Measurements from ENCODE around the gene TMEM43.

The TMEM43 gene

DNA sequence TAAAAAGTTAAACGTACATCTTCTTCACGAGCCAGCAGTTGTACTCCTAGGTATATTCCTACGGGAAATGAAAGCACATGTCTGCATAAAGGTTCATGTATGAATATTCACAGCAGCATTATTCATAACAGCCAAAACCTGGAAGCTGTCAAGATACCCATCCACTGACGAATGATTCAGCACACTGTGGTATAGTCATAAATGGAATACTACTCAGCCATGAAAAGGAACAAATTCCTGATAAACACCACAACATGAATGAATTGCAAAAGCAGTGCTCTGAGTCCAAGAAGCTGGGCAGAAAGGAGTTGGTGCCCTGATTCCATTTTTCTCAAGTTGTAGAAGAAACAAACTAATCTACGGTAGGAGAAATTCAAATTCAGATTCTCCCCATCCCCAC, 3.9 kb downstream of the TMEM43 start:
- Histone ChIP-seq H3K79me2 (ENCODE audit: insufficient read depth, low read length) (peaks cover 50% of the 10 kb centered on the region), H3K4me2 (ENCODE audit: insufficient read depth, low read length) (no peak overlapping the region), H3K27ac (ENCODE audit: low read length) (no peak overlapping the region), H3K9me3 (ENCODE audit: insufficient read depth, low read length, severe bottlenecking) (no peaks in the 10 kb centered on the region), H3K4me1 (ENCODE audit: insufficient read depth, low read length) (peaks cover 22% of the 10 kb centered on the region), H3K9ac (ENCODE audit: low read depth, low read length) (no peak overlapping the region), H2AFZ (ENCODE audit: low read depth, low read length) (no peak overlapping the region), H3K27me3 (ENCODE audit: insufficient read depth, low read length, poor library complexity) (no peaks in the 10 kb centered on the region), H3K4me3 (ENCODE audit: low read depth in 1 of 2, low read length in 2 of 2) (no peak overlapping the region), H4K20me1 (ENCODE audit: insufficient read depth, low read length) (peaks cover 42% of the 10 kb centered on the region), H3K36me3 (ENCODE audit: insufficient read depth, low read length) (peaks cover 63% of the 10 kb centered on the region)
- DNase-seq (no peak), ATAC-seq (ENCODE audit: insufficient read depth, low read depth) (no peak)
- TF ChIP-seq CTCF (IDR thresholded peaks at IDR 0.05; ENCODE audit: borderline replicate concordance, extremely low read depth, low read length, poor library complexity, severe bottlenecking) (no peak), EZH2 (IDR thresholded peaks at IDR 0.05; ENCODE audit: borderline replicate concordance, low read depth, low read length, severe bottlenecking) (no peak)

GRCh38 chr3:14129296-14129695, 4.4 kb downstream of the TMEM43 start:
- Histone ChIP-seq H3K9me3 (ENCODE audit: insufficient read depth, low read length, severe bottlenecking) (no peaks in the 10 kb centered on the region), H3K4me2 (ENCODE audit: insufficient read depth, low read length) (no peak overlapping the region), H3K79me2 (ENCODE audit: insufficient read depth, low read length) (peaks cover 44% of the 10 kb centered on the region), H3K4me3 (ENCODE audit: low read depth in 1 of 2, low read length in 2 of 2) (no peak overlapping the region), H3K27ac (ENCODE audit: low read length) (no peak overlapping the region), H2AFZ (ENCODE audit: low read depth, low read length) (no peak overlapping the region), H3K9ac (ENCODE audit: low read depth, low read length) (no peak overlapping the region), H3K4me1 (ENCODE audit: insufficient read depth, low read length) (peaks cover 20% of the 10 kb centered on the region), H3K36me3 (ENCODE audit: insufficient read depth, low read length) (peaks cover 69% of the 10 kb centered on the region), H4K20me1 (ENCODE audit: insufficient read depth, low read length) (peaks cover 42% of the 10 kb centered on the region), H3K27me3 (ENCODE audit: insufficient read depth, low read length, poor library complexity) (no peaks in the 10 kb centered on the region)
- ATAC-seq (ENCODE audit: insufficient read depth, low read depth): no peak
- DNase-seq: no peak
- no peak for TF ChIP-seq EZH2 (IDR thresholded peaks at IDR 0.05; ENCODE audit: borderline replicate concordance, low read depth, low read length, severe bottlenecking)
- no peak for TF ChIP-seq CTCF (IDR thresholded peaks at IDR 0.05; ENCODE audit: borderline replicate concordance, extremely low read depth, low read length, poor library complexity, severe bottlenecking)

DNA sequence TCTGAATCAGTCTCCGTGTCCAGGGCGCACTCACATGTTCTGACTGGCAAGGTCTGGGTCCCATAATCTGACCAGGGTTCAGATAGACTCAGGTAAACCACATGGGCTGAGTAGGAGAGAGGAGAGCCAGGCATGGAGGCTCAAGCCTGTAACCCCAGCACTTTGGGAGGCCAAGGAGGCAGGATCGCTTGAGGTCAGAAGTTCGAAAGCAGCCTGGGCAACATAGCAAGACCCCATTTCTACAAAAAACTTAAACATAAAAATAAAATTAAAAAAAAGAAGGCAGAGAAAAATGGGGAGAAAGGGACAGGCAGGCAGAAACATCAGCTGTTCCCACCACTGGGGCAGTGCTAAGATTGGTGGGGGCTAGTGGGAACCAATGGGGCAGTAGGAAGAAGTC, 5.4 kb downstream of the TMEM43 start:
- TF ChIP-seq CTCF (IDR thresholded peaks at IDR 0.05; ENCODE audit: borderline replicate concordance, extremely low read depth, low read length, poor library complexity, severe bottlenecking): no peak
- TF ChIP-seq EZH2 (IDR thresholded peaks at IDR 0.05; ENCODE audit: borderline replicate concordance, low read depth, low read length, severe bottlenecking): no peak
- Histone ChIP-seq H2AFZ (ENCODE audit: low read depth, low read length) (no peak overlapping the region), H3K4me2 (ENCODE audit: insufficient read depth, low read length) (no peak overlapping the region), H3K4me3 (ENCODE audit: low read depth in 1 of 2, low read length in 2 of 2) (no peak overlapping the region), H3K9me3 (ENCODE audit: insufficient read depth, low read length, severe bottlenecking) (no peaks in the 10 kb centered on the region), H3K27ac (ENCODE audit: low read length) (no peak overlapping the region), H3K4me1 (ENCODE audit: insufficient read depth, low read length) (peaks cover 20% of the 10 kb centered on the region), H3K79me2 (ENCODE audit: insufficient read depth, low read length) (peaks cover 38% of the 10 kb centered on the region), H3K36me3 (ENCODE audit: insufficient read depth, low read length) (peaks cover 78% of the 10 kb centered on the region), H3K9ac (ENCODE audit: low read depth, low read length) (no peak overlapping the region), H3K27me3 (ENCODE audit: insufficient read depth, low read length, poor library complexity) (no peaks in the 10 kb centered on the region), H4K20me1 (ENCODE audit: insufficient read depth, low read length) (peaks cover 42% of the 10 kb centered on the region)
- ATAC-seq (ENCODE audit: insufficient read depth, low read depth) (no peak), DNase-seq (no peak)

GRCh38 chr3:14130707-14131106, 5.9 kb downstream of the TMEM43 start:
- Histone ChIP-seq H3K27me3 (ENCODE audit: insufficient read depth, low read length, poor library complexity) (no peaks in the 10 kb centered on the region), H3K79me2 (ENCODE audit: insufficient read depth, low read length) (peaks cover 34% of the 10 kb centered on the region), H3K4me1 (ENCODE audit: insufficient read depth, low read length) (peaks cover 17% of the 10 kb centered on the region), H3K27ac (ENCODE audit: low read length) (no peak overlapping the region), H2AFZ (ENCODE audit: low read depth, low read length) (no peak overlapping the region), H4K20me1 (ENCODE audit: insufficient read depth, low read length) (peaks cover 38% of the 10 kb centered on the region), H3K9me3 (ENCODE audit: insufficient read depth, low read length, severe bottlenecking) (no peaks in the 10 kb centered on the region), H3K4me2 (ENCODE audit: insufficient read depth, low read length) (no peak overlapping the region), H3K4me3 (ENCODE audit: low read depth in 1 of 2, low read length in 2 of 2) (no peak overlapping the region), H3K36me3 (ENCODE audit: insufficient read depth, low read length) (peaks cover 83% of the 10 kb centered on the region), H3K9ac (ENCODE audit: low read depth, low read length) (no peak overlapping the region)
- TF ChIP-seq EZH2 (IDR thresholded peaks at IDR 0.05; ENCODE audit: borderline replicate concordance, low read depth, low read length, severe bottlenecking): no peak
- TF ChIP-seq CTCF (IDR thresholded peaks at IDR 0.05; ENCODE audit: borderline replicate concordance, extremely low read depth, low read length, poor library complexity, severe bottlenecking): no peak
- ATAC-seq (ENCODE audit: insufficient read depth, low read depth) (no peak), DNase-seq (no peak)
